ENCODE data around the gene ATG7. TPM values are rescaled to one million over a fixed set of nuclear protein-coding genes. Genes with fewer than 3 reads are reported as not detected.

The ATG7 gene
- total RNA-seq, 1 experiment from 2014 or later, result 35.2 TPM

DNA sequence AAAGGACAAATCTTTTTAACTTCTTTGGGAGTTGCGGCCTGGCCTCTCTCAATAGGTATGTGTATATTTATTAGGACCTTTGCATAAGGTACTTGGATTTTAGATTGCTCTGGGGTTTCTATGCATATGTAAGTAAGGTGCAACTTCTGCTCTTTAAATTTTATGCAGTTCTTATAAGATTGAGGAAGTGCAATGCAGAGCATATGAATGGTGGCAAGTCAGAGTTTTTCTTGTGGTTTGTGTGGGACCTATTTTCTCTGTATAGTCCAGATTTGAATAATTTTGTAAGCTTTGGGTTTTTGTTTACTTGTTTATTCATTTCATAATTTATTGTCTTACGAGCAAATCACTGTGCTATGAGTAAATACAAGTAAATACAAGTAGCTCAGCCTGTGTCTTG, 101.5 kb downstream of the ATG7 start:
- H3K27me3 ChIP-seq (ENCODE audit: control insufficient read depth, insufficient read depth, low read length), result no peaks in the 10 kb centered on the region
- H3K4me3 ChIP-seq (ENCODE audit: insufficient read depth, low read depth, low read length), result no peak overlapping the region
- no peak for DNase-seq
- H3K36me3 ChIP-seq (replicated peaks; ENCODE audit: control insufficient read depth, insufficient read depth, low read length), result no peaks in the 10 kb centered on the region

DNA sequence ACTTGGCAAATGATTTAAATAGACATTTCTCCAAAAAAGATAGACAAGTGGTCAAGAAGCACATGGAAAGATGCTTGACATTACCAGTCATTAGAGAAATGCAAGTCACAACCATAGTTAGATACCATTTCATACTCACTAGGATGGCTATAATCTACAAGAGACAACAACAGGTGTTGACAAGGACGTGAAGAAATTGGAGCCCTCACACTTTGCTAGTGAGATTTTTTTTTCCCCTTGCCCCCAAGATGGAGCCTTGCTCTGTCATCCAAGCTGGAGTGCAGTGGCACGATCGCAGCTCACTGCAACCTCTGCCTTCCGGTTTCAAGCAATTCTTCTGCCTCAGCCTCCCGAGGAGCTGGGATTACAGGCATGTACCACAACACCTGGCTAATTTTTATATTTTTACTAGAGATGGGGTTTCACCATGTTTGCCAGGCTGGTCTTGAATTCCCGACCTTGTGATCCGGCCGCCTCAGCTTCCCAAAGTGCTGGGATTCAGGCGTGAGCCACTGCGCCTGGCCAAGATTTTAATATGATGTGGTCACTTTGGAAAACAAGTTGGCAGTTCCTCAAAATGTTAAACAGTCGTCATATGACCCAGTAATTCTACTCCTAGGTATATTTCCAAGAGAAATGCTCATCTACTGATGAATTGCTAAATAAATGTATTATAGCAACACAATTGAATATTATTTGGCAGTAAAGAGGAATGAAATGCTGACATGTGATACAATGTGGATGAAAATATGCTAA, 103.3 kb downstream of the ATG7 start:
- Histone ChIP-seq H3K36me3 (replicated peaks; ENCODE audit: control insufficient read depth, insufficient read depth, low read length) (no peaks in the 10 kb centered on the region), H3K27me3 (ENCODE audit: control insufficient read depth, insufficient read depth, low read length) (no peaks in the 10 kb centered on the region), H3K4me3 (ENCODE audit: insufficient read depth, low read depth, low read length) (no peak overlapping the region)
- no peak for DNase-seq

DNA sequence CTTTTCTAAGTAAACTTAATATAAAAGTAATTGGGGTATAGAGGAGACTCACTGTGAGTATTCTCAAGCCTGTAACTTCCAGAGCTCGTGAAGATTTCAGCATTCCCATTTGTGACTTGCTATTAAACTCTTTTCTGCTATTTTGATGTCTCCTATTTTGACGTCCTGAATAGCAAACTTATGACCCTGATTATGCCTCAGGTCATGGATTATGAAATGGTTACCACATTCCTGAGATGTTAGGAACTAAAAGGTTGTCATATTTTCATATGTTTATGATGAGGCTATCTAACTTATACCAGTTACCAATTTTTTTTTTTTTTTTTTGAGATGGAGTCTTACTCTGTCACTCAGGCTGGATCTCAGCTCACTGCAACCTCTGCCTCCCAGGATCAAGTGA, 105.5 kb downstream of the ATG7 start:
- DNase-seq, result no peak
- no peaks in the 10 kb centered on the region for H3K27me3 ChIP-seq (ENCODE audit: control insufficient read depth, insufficient read depth, low read length)
- no peak overlapping the region for H3K4me3 ChIP-seq (ENCODE audit: insufficient read depth, low read depth, low read length)
- H3K36me3 ChIP-seq (replicated peaks; ENCODE audit: control insufficient read depth, insufficient read depth, low read length), result no peaks in the 10 kb centered on the region

DNA sequence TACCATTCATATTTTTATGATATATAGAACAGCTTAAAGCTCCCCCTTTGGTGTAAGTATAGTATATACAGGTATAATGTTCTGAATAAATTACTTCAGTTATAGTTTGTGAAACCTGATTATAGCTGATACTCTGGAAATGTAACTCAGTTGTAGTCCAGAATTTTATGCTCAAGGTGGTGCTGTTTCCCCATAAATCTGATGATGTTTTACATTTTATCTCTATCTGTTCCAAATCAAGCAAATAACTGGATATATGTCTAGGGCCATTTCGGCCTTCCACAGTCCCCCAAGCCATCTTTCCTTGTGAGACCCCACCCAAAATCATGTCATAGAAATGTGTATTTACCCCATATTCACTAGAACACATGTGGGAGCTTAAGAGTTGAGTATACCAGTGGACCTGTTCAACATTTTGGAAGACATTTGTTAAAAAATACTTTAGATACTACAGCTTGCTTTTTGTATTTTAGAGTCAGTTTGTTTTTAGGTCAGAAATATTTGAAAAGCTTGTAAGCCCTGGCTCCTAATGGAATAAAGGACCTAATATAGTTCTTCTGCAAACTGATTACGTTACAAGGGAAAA, 107.1 kb downstream of the ATG7 start:
- no peak overlapping the region for H3K4me3 ChIP-seq (ENCODE audit: insufficient read depth, low read depth, low read length)
- H3K27me3 ChIP-seq (ENCODE audit: control insufficient read depth, insufficient read depth, low read length), result no peaks in the 10 kb centered on the region
- peak; percentile 34 for DNase-seq
- H3K36me3 ChIP-seq (replicated peaks; ENCODE audit: control insufficient read depth, insufficient read depth, low read length), result no peaks in the 10 kb centered on the region

DNA sequence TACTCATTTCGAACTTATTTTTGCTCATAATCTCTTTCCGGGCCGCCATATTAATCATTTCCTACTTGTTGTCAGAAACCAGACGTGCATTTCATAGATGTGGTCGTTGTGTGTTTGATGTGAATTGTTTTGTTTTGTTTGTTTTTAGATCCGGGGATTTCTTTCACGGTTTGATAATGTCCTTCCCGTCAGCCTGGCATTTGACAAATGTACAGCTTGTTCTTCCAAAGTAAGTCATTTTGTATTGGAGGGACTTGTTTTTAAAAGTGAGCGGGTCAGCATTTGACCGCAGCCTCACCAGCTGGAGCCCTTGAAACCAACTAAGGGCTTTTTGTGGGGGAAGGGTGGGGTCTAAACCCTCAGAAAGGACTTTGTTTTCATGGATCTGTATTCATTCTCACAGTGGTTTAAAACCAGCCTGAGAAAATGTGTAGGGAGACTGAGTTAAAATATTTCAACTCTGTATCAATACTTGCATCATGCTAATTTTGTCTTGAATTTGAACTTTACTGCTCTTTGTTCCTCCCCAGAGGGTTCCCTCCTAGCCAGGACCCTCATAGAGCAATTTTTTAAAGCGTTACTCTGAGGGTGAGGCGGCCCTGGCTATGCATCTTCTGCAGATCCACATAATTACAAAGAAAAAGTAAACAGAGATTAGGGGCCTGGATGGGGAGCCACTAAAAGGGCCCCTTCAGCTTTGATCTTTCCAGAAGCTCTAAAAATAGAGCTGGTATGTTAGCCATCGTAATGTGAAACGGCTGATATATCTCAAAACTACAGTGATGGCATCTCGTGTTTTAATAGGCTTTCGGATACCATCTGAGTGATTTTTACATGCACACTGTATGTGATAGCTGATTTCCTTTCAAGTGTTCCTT, 107.9 kb downstream of the ATG7 start:
- no peaks in the 10 kb centered on the region for H3K36me3 ChIP-seq (replicated peaks; ENCODE audit: control insufficient read depth, insufficient read depth, low read length)
- no peaks in the 10 kb centered on the region for H3K27me3 ChIP-seq (ENCODE audit: control insufficient read depth, insufficient read depth, low read length)
- peak; percentile 9 for DNase-seq
- no peak overlapping the region for H3K4me3 ChIP-seq (ENCODE audit: insufficient read depth, low read depth, low read length)

DNA sequence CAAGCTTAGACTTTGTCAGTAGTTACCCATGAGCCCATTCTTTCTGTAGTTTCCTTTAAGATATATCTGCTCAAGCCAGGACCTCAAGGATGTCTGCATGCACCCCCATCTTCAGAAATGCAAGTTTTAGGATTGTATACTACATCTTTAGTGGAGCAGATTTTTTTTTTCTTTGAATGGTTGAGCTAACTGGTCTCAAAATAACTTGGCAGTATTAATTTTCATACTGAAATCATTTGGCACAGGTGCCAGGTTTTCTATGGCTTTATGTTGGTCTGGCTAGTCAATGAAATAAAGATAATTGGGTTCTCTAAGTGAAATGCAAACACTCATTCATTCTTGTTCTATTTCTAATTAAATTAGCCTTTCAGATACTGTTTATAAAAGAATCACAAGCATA, 108.9 kb downstream of the ATG7 start:
- DNase-seq, result no peak
- no peaks in the 10 kb centered on the region for H3K36me3 ChIP-seq (replicated peaks; ENCODE audit: control insufficient read depth, insufficient read depth, low read length)
- H3K4me3 ChIP-seq (ENCODE audit: insufficient read depth, low read depth, low read length), result no peak overlapping the region
- H3K27me3 ChIP-seq (ENCODE audit: control insufficient read depth, insufficient read depth, low read length), result no peaks in the 10 kb centered on the region

DNA sequence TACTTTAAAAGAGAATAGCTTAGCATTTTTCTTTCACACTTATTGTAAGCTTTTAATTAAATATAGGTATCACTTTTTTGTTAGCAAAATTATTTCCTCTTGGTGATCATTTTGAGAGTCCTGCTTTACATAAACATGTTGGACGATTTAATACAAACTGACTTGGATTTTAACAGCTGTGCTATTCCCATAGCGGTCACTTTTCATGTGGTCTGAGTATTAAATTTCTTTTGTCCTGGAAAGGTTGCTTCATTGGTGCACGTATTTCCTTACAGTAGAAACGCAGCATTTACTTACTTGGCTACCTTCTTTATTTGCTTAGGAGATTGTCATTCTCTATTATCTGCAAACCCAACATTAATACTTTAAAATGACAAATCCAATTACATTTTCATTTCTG, 109.4 kb downstream of the ATG7 start:
- H3K4me3 ChIP-seq (ENCODE audit: insufficient read depth, low read depth, low read length), result no peak overlapping the region
- no peak for DNase-seq
- no peaks in the 10 kb centered on the region for H3K36me3 ChIP-seq (replicated peaks; ENCODE audit: control insufficient read depth, insufficient read depth, low read length)
- H3K27me3 ChIP-seq (ENCODE audit: control insufficient read depth, insufficient read depth, low read length), result no peaks in the 10 kb centered on the region

DNA sequence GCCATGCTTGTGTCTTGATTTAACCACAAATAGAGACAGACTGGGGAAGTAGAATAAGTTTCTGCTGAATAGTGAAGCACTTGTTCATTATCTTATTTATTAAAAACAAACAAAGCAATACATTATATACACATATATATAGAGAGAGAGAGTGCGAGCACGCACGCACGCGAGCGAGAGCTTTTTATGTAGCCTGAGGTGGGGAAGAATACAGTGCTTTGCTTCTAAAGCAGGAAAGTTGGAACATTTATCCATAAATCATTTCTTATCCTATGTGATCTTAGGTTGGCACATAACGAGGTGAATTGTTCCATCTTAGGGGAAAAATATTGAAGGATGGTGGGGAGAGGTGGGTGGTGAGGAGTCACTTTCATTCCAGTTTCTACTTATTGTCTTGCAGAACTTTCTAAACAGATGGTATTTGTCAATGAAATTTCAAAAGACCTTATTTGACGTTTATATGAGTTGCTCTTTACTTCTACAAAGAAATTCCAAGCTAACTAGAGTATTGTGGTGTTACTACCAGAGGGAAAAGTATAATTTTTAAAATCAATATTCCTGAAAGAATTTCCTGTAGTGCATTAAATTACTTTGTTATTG, 110.0 kb downstream of the ATG7 start:
- H3K4me3 ChIP-seq (ENCODE audit: insufficient read depth, low read depth, low read length), result no peak overlapping the region
- no peaks in the 10 kb centered on the region for H3K36me3 ChIP-seq (replicated peaks; ENCODE audit: control insufficient read depth, insufficient read depth, low read length)
- no peak for DNase-seq
- H3K27me3 ChIP-seq (ENCODE audit: control insufficient read depth, insufficient read depth, low read length), result no peaks in the 10 kb centered on the region

DNA sequence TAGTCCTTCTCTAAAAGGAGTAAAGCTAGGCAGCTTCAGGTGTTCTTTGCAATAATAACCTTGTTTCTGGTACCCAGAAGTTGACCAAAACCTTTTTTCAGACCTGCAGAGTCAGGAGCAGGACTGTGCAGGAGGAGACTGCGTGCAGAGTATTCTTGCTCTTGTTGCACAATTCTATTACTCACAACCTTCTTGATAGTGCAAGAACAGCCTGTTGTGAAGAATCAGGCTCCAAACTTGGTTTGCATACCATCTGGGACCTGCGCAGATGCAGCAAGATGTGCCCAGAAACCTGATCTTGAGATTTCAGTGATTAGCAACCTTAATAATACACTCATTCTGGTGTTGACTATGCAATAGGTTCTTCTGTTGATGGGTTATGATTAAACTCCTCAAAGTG, 111.9 kb downstream of the ATG7 start:
- DNase-seq, result no peak
- no peaks in the 10 kb centered on the region for H3K36me3 ChIP-seq (replicated peaks; ENCODE audit: control insufficient read depth, insufficient read depth, low read length)

DNA sequence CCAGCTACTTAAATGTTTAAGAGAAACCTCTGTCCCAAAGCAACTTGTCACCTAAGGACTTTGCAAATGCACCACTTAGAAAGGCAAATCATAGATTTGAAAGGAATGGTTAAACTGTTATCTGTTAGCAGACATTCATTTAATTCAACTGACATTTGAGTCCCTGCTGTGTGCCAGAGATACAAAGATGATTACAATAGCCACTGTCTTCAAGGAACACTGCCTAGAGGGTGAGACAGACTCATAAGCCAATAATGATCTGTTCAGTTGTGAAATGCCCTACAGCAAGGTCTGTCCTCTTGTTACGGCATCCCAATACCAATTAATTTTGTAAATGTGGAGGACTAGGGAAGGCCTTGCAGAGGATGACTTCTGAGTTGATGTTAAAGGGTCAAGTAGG, 113.1 kb downstream of the ATG7 start:
- H3K36me3 ChIP-seq (replicated peaks; ENCODE audit: control insufficient read depth, insufficient read depth, low read length), result no peaks in the 10 kb centered on the region
- no peak overlapping the region for H3K4me3 ChIP-seq (ENCODE audit: insufficient read depth, low read depth, low read length)
- DNase-seq, result no peak
- no peaks in the 10 kb centered on the region for H3K27me3 ChIP-seq (ENCODE audit: control insufficient read depth, insufficient read depth, low read length)

More for the DNA sequence above, 111.9 kb downstream of the ATG7 start:
- no peaks in the 10 kb centered on the region for H3K27me3 ChIP-seq (ENCODE audit: control insufficient read depth, insufficient read depth, low read length)
- no peak overlapping the region for H3K4me3 ChIP-seq (ENCODE audit: insufficient read depth, low read depth, low read length)

DNA sequence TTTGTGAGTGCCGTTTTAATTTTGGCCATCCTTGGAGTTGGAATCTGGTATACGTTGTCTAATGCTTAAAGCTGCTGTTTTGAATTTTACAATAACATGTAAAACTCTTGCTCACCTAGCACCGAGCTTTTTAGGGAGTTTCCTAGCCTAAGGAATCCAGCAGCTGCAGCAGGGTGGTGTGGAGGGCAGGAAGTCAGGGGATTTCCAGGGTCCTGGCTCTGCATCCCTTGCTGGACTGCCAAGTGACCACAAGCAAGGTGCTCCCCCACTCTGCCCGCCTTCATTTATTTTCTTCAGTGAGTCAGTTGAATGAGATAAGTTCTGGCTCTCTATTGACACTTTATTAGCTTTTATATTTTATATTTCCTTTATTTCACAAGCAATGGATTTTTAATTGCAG, 113.7 kb downstream of the ATG7 start:
- peak; percentile 32 for DNase-seq
- Histone ChIP-seq H3K4me3 (ENCODE audit: insufficient read depth, low read depth, low read length) (no peak overlapping the region), H3K36me3 (replicated peaks; ENCODE audit: control insufficient read depth, insufficient read depth, low read length) (no peaks in the 10 kb centered on the region), H3K27me3 (ENCODE audit: control insufficient read depth, insufficient read depth, low read length) (no peaks in the 10 kb centered on the region)

DNA sequence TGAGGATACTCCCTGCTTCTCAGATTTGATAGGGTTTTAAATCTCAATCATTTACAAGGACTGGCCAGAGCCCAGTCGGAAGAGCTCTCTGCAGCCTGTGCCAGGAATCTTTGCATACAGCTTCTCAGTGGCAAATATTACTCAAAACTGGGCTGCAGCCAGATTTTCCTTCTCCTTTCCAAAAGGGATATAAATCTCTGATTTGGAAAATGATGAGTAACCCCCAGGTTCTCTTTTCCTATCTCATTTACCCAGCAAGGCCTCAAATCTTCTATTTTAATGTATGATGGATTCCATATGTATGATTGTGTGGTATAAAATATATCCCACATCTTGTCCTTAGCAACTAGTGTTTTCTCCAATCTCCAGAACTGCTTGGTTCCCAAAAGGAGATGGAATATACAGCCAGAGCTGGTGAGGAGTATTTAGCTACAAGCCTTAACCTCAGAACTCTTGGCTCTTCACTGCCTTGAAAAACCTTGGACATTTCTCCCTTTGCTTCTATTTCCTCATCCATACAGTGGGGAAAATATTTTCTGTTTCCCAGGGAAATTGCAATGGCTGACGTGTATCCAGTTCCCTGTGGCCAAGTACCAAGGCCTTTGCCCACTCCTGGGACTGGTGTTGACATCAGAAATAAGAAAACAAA, 114.4 kb downstream of the ATG7 start:
- Histone ChIP-seq H3K27me3 (ENCODE audit: control insufficient read depth, insufficient read depth, low read length) (no peaks in the 10 kb centered on the region), H3K36me3 (replicated peaks; ENCODE audit: control insufficient read depth, insufficient read depth, low read length) (no peaks in the 10 kb centered on the region), H3K4me3 (ENCODE audit: insufficient read depth, low read depth, low read length) (no peak overlapping the region)
- no peak for DNase-seq

DNA sequence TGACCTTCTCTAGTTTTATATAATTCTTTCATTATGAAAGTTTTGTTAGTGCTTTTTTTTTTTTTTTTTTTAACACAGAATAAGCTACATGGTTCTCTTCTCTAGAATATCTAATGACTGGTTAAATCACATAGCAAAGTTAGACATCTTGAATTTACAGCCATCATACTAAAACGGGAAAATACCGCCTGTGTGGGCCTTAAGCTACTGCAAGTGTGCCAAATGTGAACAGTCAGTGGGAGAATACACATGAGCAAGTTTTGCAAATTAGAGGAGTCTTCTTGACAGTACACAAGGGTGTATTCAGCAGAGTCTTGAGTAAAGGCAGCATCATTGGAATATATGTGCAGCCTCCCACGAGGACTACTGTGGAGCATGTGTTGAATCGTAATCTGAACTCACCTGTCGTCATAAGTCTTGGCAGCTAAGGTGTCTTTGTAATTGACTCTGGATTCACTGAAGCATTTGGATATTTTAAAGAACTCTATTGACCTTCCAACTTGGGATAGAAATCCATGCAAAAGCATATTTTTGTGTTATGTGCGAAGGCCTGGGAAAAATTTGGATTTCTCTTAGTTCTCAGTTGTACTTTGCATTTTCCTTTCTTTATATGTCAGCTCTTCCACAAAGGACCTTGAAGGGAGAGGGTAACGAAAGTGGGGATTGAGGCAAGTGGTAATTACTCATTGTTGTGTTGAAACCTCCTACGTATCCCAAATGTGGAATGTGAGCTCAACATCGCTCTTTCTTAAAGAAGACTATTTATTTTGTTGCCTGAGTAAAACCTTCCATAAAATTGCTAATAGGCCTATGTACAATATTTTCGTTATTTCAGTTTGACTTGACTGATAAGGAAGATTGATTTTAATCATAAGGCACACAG, 117.4 kb downstream of the ATG7 start:
- no peaks in the 10 kb centered on the region for H3K36me3 ChIP-seq (replicated peaks; ENCODE audit: control insufficient read depth, insufficient read depth, low read length)
- DNase-seq, result no peak
- H3K27me3 ChIP-seq (ENCODE audit: control insufficient read depth, insufficient read depth, low read length), result no peaks in the 10 kb centered on the region

More for the DNA sequence above, 117.4 kb downstream of the ATG7 start:
- H3K4me3 ChIP-seq (ENCODE audit: insufficient read depth, low read depth, low read length), result no peak overlapping the region

All from H7 (cell line).